RWPE2 (cell line): ENCODE results near the gene TIMM50.

Experiments
- ATAC-seq: fragments of 200-7000 bp; cut with Tn5 transposase; 3 replicates; pipeline ENCODE4 v1.9.1; 2021; ENCODE audit warnings: low read depth
- DNase-seq: peaks from one replicate; pipeline ENCODE4 v3.0.0-alpha.2; 2020; ENCODE audit warnings: low spot score
- H3K27ac ChIP-seq: fragments of 450-650 bp; 2 replicates; pipeline ENCODE4 v1.5.1; 2017; ENCODE audit warnings: mild to moderate bottlenecking; ENCODE audit not compliant: poor library complexity, severe bottlenecking
- H3K27me3 ChIP-seq: fragments of 250-450 bp; sonication (Bioruptor Pico); 2 replicates; pipeline ENCODE4 v1.5.1; 2021; ENCODE audit warnings: mild to moderate bottlenecking, moderate library complexity; ENCODE audit not compliant: insufficient read depth, poor library complexity, severe bottlenecking
- H3K36me3 ChIP-seq: fragments of 250-450 bp; sonication (Bioruptor Pico); 2 replicates; pipeline ENCODE4 v1.5.1; 2020; ENCODE audit warnings: low read depth, mild to moderate bottlenecking, moderate library complexity
- H3K4me1 ChIP-seq: fragments of 250-450 bp; sonication (Bioruptor Pico); 2 replicates; pipeline ENCODE4 v1.5.1; 2021; ENCODE audit warnings: mild to moderate bottlenecking, moderate library complexity; ENCODE audit not compliant: insufficient read depth, poor library complexity, severe bottlenecking
- H3K4me3 ChIP-seq: fragments of 250-450 bp; sonication (Bioruptor Pico); 2 replicates; pipeline ENCODE4 v1.5.1; 2021; ENCODE audit warnings: mild to moderate bottlenecking, moderate library complexity; ENCODE audit not compliant: severe bottlenecking
- H3K9me3 ChIP-seq: fragments of 250-450 bp; sonication (Bioruptor Pico); 2 replicates; pipeline ENCODE4 v1.5.1; 2021; ENCODE audit warnings: mild to moderate bottlenecking, moderate library complexity; ENCODE audit not compliant: severe bottlenecking
- CTCF ChIP-seq: fragments of 450-650 bp; IDR thresholded peaks from one replicate; pipeline ENCODE4 v1.5.1; 2017; ENCODE audit warnings: mild to moderate bottlenecking, moderate library complexity; ENCODE audit not compliant: poor library complexity, severe bottlenecking

Gene TIMM50

GRCh38 chr19:39494661-39495060 lies 14.0 kb downstream of the TIMM50 start:
- no peak overlapping the region for H3K4me3 ChIP-seq
- TF ChIP-seq CTCF, result no peak
- peaks cover 8% of the 10 kb centered on the region for H3K36me3 ChIP-seq
- H3K4me1 ChIP-seq, result no peaks in the 10 kb centered on the region
- H3K9me3 ChIP-seq, result no peaks in the 10 kb centered on the region
- no peak overlapping the region for H3K27ac ChIP-seq
- peaks cover 23% of the 10 kb centered on the region for H3K27me3 ChIP-seq
- ATAC-seq, result no peak
- no peak for DNase-seq

GRCh38 chr19:39496063-39496462 lies 15.4 kb downstream of the TIMM50 start:
- no peak for TF ChIP-seq CTCF
- Histone ChIP-seq H3K27ac (no peak overlapping the region), H3K9me3 (no peaks in the 10 kb centered on the region), H3K4me1 (no peaks in the 10 kb centered on the region), H3K27me3 (peaks cover 33% of the 10 kb centered on the region), H3K4me3 (no peak overlapping the region), H3K36me3 (no peaks in the 10 kb centered on the region)
- ATAC-seq, result no peak
- no peak for DNase-seq

GRCh38 chr19:39497701-39497995 lies 17.0 kb downstream of the TIMM50 start:
- H3K4me1 ChIP-seq, result no peaks in the 10 kb centered on the region
- DNase-seq (no peak), ATAC-seq (no peak)
- no peaks in the 10 kb centered on the region for H3K36me3 ChIP-seq
- TF ChIP-seq CTCF, result no peak
- H3K27me3 ChIP-seq, result peaks cover 33% of the 10 kb centered on the region
- H3K27ac ChIP-seq, result no peak overlapping the region
- H3K4me3 ChIP-seq, result no peak overlapping the region
- H3K9me3 ChIP-seq, result no peaks in the 10 kb centered on the region

GRCh38 chr19:39497996-39498797 lies 17.6 kb downstream of the TIMM50 start:
- TF ChIP-seq CTCF, result peak; percentile 50
- peak; percentile 67; the same call in 2 of the 3 replicates for ATAC-seq
- Histone ChIP-seq H3K9me3 (no peaks in the 10 kb centered on the region), H3K4me3 (no peak overlapping the region), H3K36me3 (no peaks in the 10 kb centered on the region), H3K27ac (no peak overlapping the region), H3K4me1 (no peaks in the 10 kb centered on the region), H3K27me3 (peaks cover 33% of the 10 kb centered on the region)
- no peak for DNase-seq
